KMS-11 (cell line): Measurements from ENCODE around the gene BCL2L1.

Experiments
- H2AFZ ChIP-seq: fragments of 200-600 bp; sonication (generic); 2 replicates; pipeline ENCODE4 v1.6.1; 2016; ENCODE audit warnings: antibody characterized with exemption, mixed run types, low read depth
- H3K27ac ChIP-seq: fragments of 200-600 bp; sonication (generic); 2 replicates; pipeline ENCODE4 v1.6.1; 2016; ENCODE audit warnings: mild to moderate bottlenecking, mixed run types
- H3K27me3 ChIP-seq: fragments of 200-600 bp; sonication (generic); 2 replicates; pipeline ENCODE4 v1.6.1; 2017; ENCODE audit warnings: mild to moderate bottlenecking, low read depth, mixed run types, moderate library complexity; ENCODE audit not compliant: insufficient read depth
- H3K36me3 ChIP-seq: fragments of 200-600 bp; sonication (generic); 2 replicates; pipeline ENCODE4 v1.6.1; 2017; ENCODE audit warnings: mild to moderate bottlenecking, mixed run types; ENCODE audit not compliant: insufficient read depth
- H3K4me1 ChIP-seq: fragments of 200-600 bp; sonication (generic); 2 replicates; pipeline ENCODE4 v1.6.1; 2016; ENCODE audit warnings: mild to moderate bottlenecking, low read depth, mixed run types; ENCODE audit not compliant: poor library complexity, severe bottlenecking
- H3K4me2 ChIP-seq: fragments of 200-600 bp; sonication (generic); 2 replicates; pipeline ENCODE4 v1.7.0; 2016; ENCODE audit warnings: mild to moderate bottlenecking, mixed run types
- H3K4me3 ChIP-seq: fragments of 200-600 bp; sonication (generic); IDR thresholded peaks from 2 replicates; pipeline ENCODE4 v1.6.1; 2017; ENCODE audit warnings: low read depth, low read length, mixed read lengths; ENCODE audit not compliant: insufficient read depth
- H3K79me2 ChIP-seq: fragments of 200-600 bp; sonication (generic); 2 replicates; pipeline ENCODE4 v1.6.1; 2016; ENCODE audit warnings: low read depth, mixed run types; ENCODE audit not compliant: insufficient read depth
- H3K9ac ChIP-seq: fragments of 200-600 bp; sonication (generic); 2 replicates; pipeline ENCODE4 v1.6.1; 2016; ENCODE audit warnings: mild to moderate bottlenecking, mixed run types
- H4K20me1 ChIP-seq: fragments of 200-600 bp; sonication (generic); 2 replicates; pipeline ENCODE4 v1.6.1; 2016; ENCODE audit warnings: mild to moderate bottlenecking, mixed run types; ENCODE audit not compliant: insufficient read depth
- TF ChIP-seq, protein P1 (sequence below): fragments of 200-600 bp; sonication (generic); conservative IDR thresholded peaks from 2 replicates; pipeline ENCODE4 v1.6.1; 2017; ENCODE audit warnings: low read depth, mild to moderate bottlenecking, antibody characterized with exemption, low read length, moderate library complexity, mixed read lengths

BCL2L1 gene

DNA sequence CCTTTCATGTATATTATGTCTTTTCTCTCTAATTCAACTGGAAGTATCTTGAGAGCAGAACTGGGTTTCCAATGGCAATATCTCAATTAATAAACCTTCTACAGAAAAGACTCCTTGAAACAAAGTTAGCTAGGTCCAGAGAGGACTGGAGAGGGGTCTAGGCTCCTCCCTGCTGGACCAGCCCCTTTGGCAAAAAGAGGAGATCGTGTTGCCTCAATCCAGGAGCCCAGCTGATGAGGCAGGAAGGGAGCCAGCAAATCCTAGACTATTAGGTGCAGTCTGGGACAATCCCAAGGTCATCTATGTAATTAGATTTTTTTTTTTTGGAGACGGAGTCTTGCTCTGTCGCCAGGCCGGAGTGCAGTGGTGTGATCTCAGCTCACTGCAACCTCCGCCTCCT, 21.9 kb downstream of the BCL2L1 start:
- Histone ChIP-seq H3K36me3 (no peaks in the 10 kb centered on the region), H3K4me2 (no peak overlapping the region; the same call in 1 of the 2 replicates), H2AFZ (no peak overlapping the region), H3K79me2 (peaks cover 71% of the 10 kb centered on the region; the same call in 1 of the 2 replicates), H3K9ac (no peak overlapping the region), H4K20me1 (no peaks in the 10 kb centered on the region), H3K4me3 (no peak overlapping the region), H3K4me1 (peaks cover 97% of the 10 kb centered on the region), H3K27ac (no peak overlapping the region), H3K27me3 (no peaks in the 10 kb centered on the region)
- TF ChIP-seq, protein P1, sequence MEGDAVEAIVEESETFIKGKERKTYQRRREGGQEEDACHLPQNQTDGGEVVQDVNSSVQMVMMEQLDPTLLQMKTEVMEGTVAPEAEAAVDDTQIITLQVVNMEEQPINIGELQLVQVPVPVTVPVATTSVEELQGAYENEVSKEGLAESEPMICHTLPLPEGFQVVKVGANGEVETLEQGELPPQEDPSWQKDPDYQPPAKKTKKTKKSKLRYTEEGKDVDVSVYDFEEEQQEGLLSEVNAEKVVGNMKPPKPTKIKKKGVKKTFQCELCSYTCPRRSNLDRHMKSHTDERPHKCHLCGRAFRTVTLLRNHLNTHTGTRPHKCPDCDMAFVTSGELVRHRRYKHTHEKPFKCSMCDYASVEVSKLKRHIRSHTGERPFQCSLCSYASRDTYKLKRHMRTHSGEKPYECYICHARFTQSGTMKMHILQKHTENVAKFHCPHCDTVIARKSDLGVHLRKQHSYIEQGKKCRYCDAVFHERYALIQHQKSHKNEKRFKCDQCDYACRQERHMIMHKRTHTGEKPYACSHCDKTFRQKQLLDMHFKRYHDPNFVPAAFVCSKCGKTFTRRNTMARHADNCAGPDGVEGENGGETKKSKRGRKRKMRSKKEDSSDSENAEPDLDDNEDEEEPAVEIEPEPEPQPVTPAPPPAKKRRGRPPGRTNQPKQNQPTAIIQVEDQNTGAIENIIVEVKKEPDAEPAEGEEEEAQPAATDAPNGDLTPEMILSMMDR, result no peak

DNA sequence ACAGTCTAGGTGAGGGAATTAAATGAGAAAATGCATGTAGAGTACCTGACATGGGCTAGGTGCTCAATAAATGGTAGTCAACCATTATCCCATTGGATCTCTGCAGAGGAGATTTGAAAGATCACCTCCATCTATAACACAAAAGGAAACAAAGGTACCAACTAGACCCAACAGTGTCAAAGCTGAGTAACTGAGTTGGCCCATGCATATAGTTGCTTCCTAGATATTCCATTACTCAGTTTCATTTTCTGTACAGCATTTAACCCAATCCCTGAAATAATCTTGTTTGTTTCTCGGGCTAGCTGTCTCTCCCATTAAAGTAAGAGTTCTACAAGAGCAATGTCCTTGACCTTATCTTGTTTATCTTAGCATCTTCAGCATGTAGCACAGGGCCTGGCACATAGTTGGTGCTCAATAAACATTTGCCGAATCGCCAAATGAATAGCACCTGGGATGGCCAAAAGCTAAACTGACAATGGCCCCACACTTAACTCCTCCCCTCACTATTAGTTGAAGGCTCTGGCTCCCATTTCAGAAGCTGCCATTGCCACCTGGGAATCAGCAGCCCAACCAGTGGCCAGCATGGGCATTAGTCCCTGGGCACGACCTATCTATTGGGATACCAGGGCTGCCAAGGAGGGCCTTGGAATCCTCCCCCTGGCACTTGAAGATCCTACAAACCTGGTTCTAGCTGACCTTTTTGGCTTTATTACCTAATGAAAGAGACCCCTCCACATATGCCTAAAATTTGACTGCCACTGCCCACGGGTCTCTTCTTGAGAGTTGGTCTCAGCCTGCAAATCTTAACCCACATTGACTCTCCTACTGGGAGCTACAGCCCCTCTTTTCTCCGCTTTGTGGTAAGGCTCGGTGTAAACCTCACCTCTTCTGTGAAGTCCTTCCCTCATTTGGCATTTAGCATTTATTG, 22.6 kb downstream of the BCL2L1 start:
- peaks cover 96% of the 10 kb centered on the region for H3K4me1 ChIP-seq
- H2AFZ ChIP-seq, result no peak overlapping the region
- no peaks in the 10 kb centered on the region for H3K27me3 ChIP-seq
- peak overlapping the region; percentile 92 for H3K4me2 ChIP-seq
- H3K9ac ChIP-seq, result no peak overlapping the region
- peak overlapping the region; percentile 74; the same call in 1 of the 2 replicates for H3K27ac ChIP-seq
- H4K20me1 ChIP-seq, result no peaks in the 10 kb centered on the region
- no peak overlapping the region for H3K4me3 ChIP-seq
- no peaks in the 10 kb centered on the region for H3K36me3 ChIP-seq
- TF ChIP-seq, protein P1, result no peak
- peaks cover 71% of the 10 kb centered on the region; the same call in 1 of the 2 replicates for H3K79me2 ChIP-seq

DNA sequence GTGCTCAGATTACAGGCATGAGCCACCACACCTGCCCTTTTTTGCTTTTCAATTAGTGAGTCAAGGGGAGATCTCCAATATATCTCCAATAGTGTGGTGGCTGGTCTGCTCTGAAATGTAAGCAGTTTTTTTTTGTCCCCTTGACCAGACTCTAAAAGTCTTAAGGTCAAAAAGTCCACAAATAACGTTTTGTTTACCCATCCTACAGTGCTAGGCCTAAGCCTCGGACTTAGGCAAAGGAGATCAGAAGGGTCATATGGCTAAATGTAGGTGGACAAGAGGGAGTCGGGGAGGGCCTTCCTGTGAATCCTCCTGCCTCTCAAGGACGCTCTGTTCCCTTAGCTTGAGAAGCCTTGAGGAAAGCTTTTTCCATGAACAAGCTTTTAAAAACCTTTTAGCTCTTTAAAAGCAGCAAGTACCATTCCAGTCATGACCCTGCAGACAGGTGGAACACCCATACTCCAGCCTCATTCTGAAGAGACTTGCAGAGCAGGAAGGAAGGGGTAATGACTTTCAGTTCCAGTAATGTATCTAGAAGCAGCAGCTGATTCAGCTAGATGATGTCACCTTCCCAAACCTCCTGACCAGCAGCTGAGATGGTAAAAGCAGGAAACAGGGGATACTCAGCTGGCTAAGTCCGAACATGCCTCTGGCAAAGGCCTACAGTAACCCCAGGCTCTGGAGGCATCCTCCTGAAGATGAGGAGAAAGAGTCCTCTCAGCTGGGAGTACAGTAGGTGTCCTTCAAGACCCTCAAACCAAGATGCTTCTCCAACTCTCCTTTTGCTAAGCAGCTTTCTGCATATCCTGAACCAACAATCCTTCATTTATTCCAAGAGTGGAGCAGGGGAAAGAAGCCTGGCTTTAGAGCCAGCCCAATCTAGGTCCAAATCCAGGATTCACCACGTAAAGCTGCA, 23.6 kb downstream of the BCL2L1 start:
- Histone ChIP-seq H3K79me2 (peaks cover 62% of the 10 kb centered on the region; the same call in 1 of the 2 replicates), H3K4me3 (no peak overlapping the region), H3K27ac (peak overlapping the region; percentile 74), H3K36me3 (no peaks in the 10 kb centered on the region), H4K20me1 (no peaks in the 10 kb centered on the region), H3K4me2 (peak overlapping the region; percentile 92), H3K9ac (peak overlapping the region; percentile 33; the same call in 1 of the 2 replicates), H3K27me3 (no peaks in the 10 kb centered on the region), H2AFZ (peak overlapping the region; percentile 1; the same call in 1 of the 2 replicates), H3K4me1 (peaks cover 96% of the 10 kb centered on the region)
- TF ChIP-seq, protein P1, result no peak

DNA sequence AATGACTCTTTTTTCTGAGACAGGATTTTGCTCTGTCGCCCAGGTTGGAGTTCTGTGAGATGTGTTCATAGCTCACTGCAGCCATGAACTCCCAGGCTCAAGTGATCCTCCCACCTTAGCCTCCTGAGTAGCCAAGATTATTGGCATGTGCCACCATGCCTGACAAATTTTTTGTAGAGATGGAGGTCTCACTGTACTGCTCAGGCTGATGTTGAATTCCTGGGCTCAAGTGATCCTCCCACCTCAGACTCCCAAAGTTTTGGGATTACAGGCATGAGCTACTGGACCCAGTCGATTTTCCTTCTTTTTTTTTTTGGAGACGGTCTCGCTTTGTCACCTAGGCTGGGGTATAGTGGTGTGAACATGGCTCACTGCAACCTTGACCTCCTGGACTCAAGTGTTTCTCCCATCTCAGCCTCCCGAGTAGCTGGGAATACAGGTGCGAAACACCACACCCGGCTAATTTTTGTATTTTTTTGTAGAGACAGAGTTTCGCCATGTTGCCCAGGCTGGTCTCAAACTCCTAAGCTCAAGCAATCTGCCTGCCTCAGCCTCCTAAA, 24.3 kb downstream of the BCL2L1 start:
- Histone ChIP-seq H4K20me1 (no peaks in the 10 kb centered on the region), H3K4me1 (peaks cover 96% of the 10 kb centered on the region), H3K4me2 (peak overlapping the region; percentile 92), H2AFZ (no peak overlapping the region; the same call in 1 of the 2 replicates), H3K79me2 (peaks cover 61% of the 10 kb centered on the region; the same call in 1 of the 2 replicates), H3K36me3 (no peaks in the 10 kb centered on the region), H3K27ac (peak overlapping the region; percentile 74), H3K27me3 (no peaks in the 10 kb centered on the region), H3K9ac (peak overlapping the region; percentile 33; the same call in 1 of the 2 replicates), H3K4me3 (no peak overlapping the region)
- TF ChIP-seq, protein P1, result no peak
